Activated CD4-positive, alpha-beta T cell treated with anti-CD3 and anti-CD28 coated beads for 48 hours (primary cell): ENCODE data around the gene ABAT.
"Not testable (repeated sequence)": the region's sequence is repeated elsewhere in the genome, so short reads cannot be mapped to it uniquely, and the experiment has no call there.

ENCODE experiments used
- DNase-seq: peaks from one replicate; pipeline ENCODE4 v3.0.0-alpha.2; 2020

The ABAT gene

GRCh38 chr16:8649829-8650554, 24.4 kb upstream of the ABAT start:
- no peak for DNase-seq

- DNase-seq: not testable (repeated sequence)
These were observed 22.5 kb upstream of the ABAT start for GRCh38 chr16:8651958-8652357.

GRCh38 chr16:8655184-8655717, 19.2 kb upstream of the ABAT start:
- peak; percentile 60 for DNase-seq

GRCh38 chr16:8656376-8656775, 18.0 kb upstream of the ABAT start:
- DNase-seq: no peak

GRCh38 chr16:8660841-8661301, 13.5 kb upstream of the ABAT start:
- peak; percentile 66 for DNase-seq

GRCh38 chr16:8661703-8662102, 12.7 kb upstream of the ABAT start:
- DNase-seq: no peak

- DNase-seq: no peak
These were observed 11.0 kb upstream of the ABAT start for GRCh38 chr16:8663192-8664089.

GRCh38 chr16:8665529-8665928, 8.9 kb upstream of the ABAT start:
- DNase-seq: no peak

GRCh38 chr16:8667492-8667891, 6.9 kb upstream of the ABAT start:
- no peak for DNase-seq

GRCh38 chr16:8668113-8668512, 6.3 kb upstream of the ABAT start:
- DNase-seq: no peak

GRCh38 chr16:8669481-8669880, 4.9 kb upstream of the ABAT start:
- DNase-seq: no peak

GRCh38 chr16:8670014-8670560, 4.3 kb upstream of the ABAT start:
- DNase-seq: no peak

GRCh38 chr16:8673611-8674412, 605 bp upstream of the ABAT start:
- no peak for DNase-seq

GRCh38 chr16:8675183-8676159, 1.1 kb downstream of the ABAT start:
- peak; percentile 65 for DNase-seq

GRCh38 chr16:8676160-8676547, 1.7 kb downstream of the ABAT start:
- no peak for DNase-seq

GRCh38 chr16:8676737-8677375, 2.4 kb downstream of the ABAT start:
- no peak for DNase-seq

- no peak for DNase-seq
These were observed 3.1 kb downstream of the ABAT start for GRCh38 chr16:8677481-8677880.

GRCh38 chr16:8678068-8678927, 3.9 kb downstream of the ABAT start:
- no peak for DNase-seq

GRCh38 chr16:8679151-8679550, 4.7 kb downstream of the ABAT start:
- DNase-seq: no peak
